ENCODE data around the gene DYNC2I2.
"Not testable (repeated sequence)": the region's sequence is repeated elsewhere in the genome, so short reads cannot be mapped to it uniquely, and the experiment has no call there.

DYNC2I2 gene

GRCh38 chr9:128657796-128658195 is 1.1 kb upstream of the DYNC2I2 start:
- 100% methylated on average over 1 of the region's 3 CpGs for WGBS (ENCODE audit: insufficient coverage)
- H3K4me1 ChIP-seq (ENCODE audit: control extremely low read depth in 1 of 4, control insufficient read depth in 4 of 4, insufficient read depth in 4 of 4, low read length in 3 of 4) = peaks cover 0 to 9% (median 8%) of the 10 kb centered on the region in 4 experiments
- H3K36me3 ChIP-seq (ENCODE audit: control insufficient read depth in 4 of 4, insufficient read depth in 4 of 4, low read length in 3 of 4) = peaks cover 0 to 2% (median 0%) of the 10 kb centered on the region in 4 experiments
- H3K27ac ChIP-seq (ENCODE audit: insufficient read depth in 1 of 2, low read depth in 1 of 2, low read length in 2 of 2, poor library complexity in 1 of 2, severe bottlenecking in 2 of 2) = no peak overlapping the region
- no peak for DNase-seq
- H3K27me3 ChIP-seq (replicated peaks in 2 of 5; ENCODE audit: control insufficient read depth in 4 of 5, insufficient read depth in 5 of 5, low read length in 4 of 5) = no peaks in the 10 kb centered on the region
- CTCF ChIA-PET = interaction anchor here (0.9 to 1.0 kb wide), 2 partner anchors 27 to 46 kb away, joined by 3 read pairs; no protein-coding TSS in a partner anchor
- H3K4me3 ChIP-seq (ENCODE audit: control insufficient read depth in 1 of 7, extremely low read depth in 1 of 7, insufficient read depth in 4 of 7, low read depth in 2 of 7, low read length in 6 of 7) = no peak overlapping the region
- POLR2A ChIA-PET = no interaction called here
- H3K9me3 ChIP-seq (ENCODE audit: control extremely low read depth in 1 of 5, control insufficient read depth in 4 of 5, insufficient read depth in 2 of 5, low read depth in 1 of 5, low read length in 4 of 5) = no peaks in the 10 kb centered on the region

GRCh38 chr9:128657344-128657704 is 677 bp upstream of the DYNC2I2 start:
- peak overlapping the region; percentile 98 to 99 for H3K27ac ChIP-seq (ENCODE audit: insufficient read depth in 1 of 2, low read depth in 1 of 2, low read length in 2 of 2, poor library complexity in 1 of 2, severe bottlenecking in 2 of 2)
- peak overlapping the region in 4 of 7 experiments; percentile 83 to 96 (median 90) for H3K4me3 ChIP-seq (ENCODE audit: control insufficient read depth in 1 of 7, extremely low read depth in 1 of 7, insufficient read depth in 4 of 7, low read depth in 2 of 7, low read length in 6 of 7)
- CTCF ChIA-PET = interaction anchor here (0.9 kb wide), 1 partner anchor 27 kb away, joined by 3 read pairs; no protein-coding TSS in a partner anchor
- no peaks in the 10 kb centered on the region for H3K27me3 ChIP-seq (replicated peaks in 2 of 5; ENCODE audit: control insufficient read depth in 4 of 5, insufficient read depth in 5 of 5, low read length in 4 of 5)
- no peaks in the 10 kb centered on the region for H3K9me3 ChIP-seq (ENCODE audit: control extremely low read depth in 1 of 5, control insufficient read depth in 4 of 5, insufficient read depth in 2 of 5, low read depth in 1 of 5, low read length in 4 of 5)
- H3K36me3 ChIP-seq (ENCODE audit: control insufficient read depth in 4 of 4, insufficient read depth in 4 of 4, low read length in 3 of 4) = peaks cover 0 to 2% (median 0%) of the 10 kb centered on the region in 4 experiments
- peaks cover 0 to 9% (median 8%) of the 10 kb centered on the region in 4 experiments for H3K4me1 ChIP-seq (ENCODE audit: control extremely low read depth in 1 of 4, control insufficient read depth in 4 of 4, insufficient read depth in 4 of 4, low read length in 3 of 4)
- WGBS (ENCODE audit: insufficient coverage) = 100% methylated on average over 4 of the region's 13 CpGs
- no peak for DNase-seq
- POLR2A ChIA-PET = no interaction called here

DNA sequence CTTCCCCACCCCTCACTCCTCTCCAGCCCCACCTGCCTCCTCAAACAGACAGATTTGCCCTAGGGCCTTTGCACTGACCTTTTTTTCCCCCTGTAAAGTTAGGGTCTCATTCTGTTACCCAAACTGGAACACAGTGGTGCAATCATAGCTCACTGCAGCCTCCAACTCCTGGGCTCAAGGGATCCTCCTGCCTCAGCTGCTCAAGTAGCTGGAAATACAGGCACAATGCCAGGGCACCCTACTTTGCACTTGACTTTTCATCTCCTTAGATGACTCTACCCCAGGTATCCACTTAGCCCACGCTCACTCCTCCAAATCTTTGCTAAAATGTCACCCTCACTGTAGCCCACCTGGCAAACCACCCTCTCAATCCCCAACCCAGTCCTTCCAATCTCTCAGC is 2.2 kb downstream of the DYNC2I2 start:
- H3K4me1 ChIP-seq (ENCODE audit: control extremely low read depth in 1 of 4, control insufficient read depth in 4 of 4, insufficient read depth in 4 of 4, low read length in 3 of 4) = peaks cover 0 to 9% (median 8%) of the 10 kb centered on the region in 4 experiments
- no peak overlapping the region for H3K27ac ChIP-seq (ENCODE audit: insufficient read depth in 1 of 2, low read depth in 1 of 2, low read length in 2 of 2, poor library complexity in 1 of 2, severe bottlenecking in 2 of 2)
- WGBS (ENCODE audit: insufficient coverage) = 100% methylated on average over 1 of the region's 1 CpG
- DNase-seq = no peak
- ChIA-PET CTCF (no interaction called here), POLR2A (no interaction called here)
- H3K9me3 ChIP-seq (ENCODE audit: control extremely low read depth in 1 of 5, control insufficient read depth in 4 of 5, insufficient read depth in 2 of 5, low read depth in 1 of 5, low read length in 4 of 5) = no peaks in the 10 kb centered on the region
- H3K27me3 ChIP-seq (replicated peaks in 2 of 5; ENCODE audit: control insufficient read depth in 4 of 5, insufficient read depth in 5 of 5, low read length in 4 of 5) = no peaks in the 10 kb centered on the region
- peaks cover 0 to 2% (median 0%) of the 10 kb centered on the region in 4 experiments for H3K36me3 ChIP-seq (ENCODE audit: control insufficient read depth in 4 of 4, insufficient read depth in 4 of 4, low read length in 3 of 4)
- H3K4me3 ChIP-seq (ENCODE audit: control insufficient read depth in 1 of 7, extremely low read depth in 1 of 7, insufficient read depth in 4 of 7, low read depth in 2 of 7, low read length in 6 of 7) = no peak overlapping the region

GRCh38 chr9:128653908-128654307 is 2.7 kb downstream of the DYNC2I2 start:
- Histone ChIP-seq H3K27ac (ENCODE audit: insufficient read depth in 1 of 2, low read depth in 1 of 2, low read length in 2 of 2, poor library complexity in 1 of 2, severe bottlenecking in 2 of 2) (no peak overlapping the region), H3K27me3 (replicated peaks in 2 of 5; ENCODE audit: control insufficient read depth in 4 of 5, insufficient read depth in 5 of 5, low read length in 4 of 5) (no peaks in the 10 kb centered on the region), H3K36me3 (ENCODE audit: control insufficient read depth in 4 of 4, insufficient read depth in 4 of 4, low read length in 3 of 4) (peaks cover 0 to 2% (median 0%) of the 10 kb centered on the region in 4 experiments), H3K4me1 (ENCODE audit: control extremely low read depth in 1 of 4, control insufficient read depth in 4 of 4, insufficient read depth in 4 of 4, low read length in 3 of 4) (peaks cover 0 to 9% (median 8%) of the 10 kb centered on the region in 4 experiments), H3K9me3 (ENCODE audit: control extremely low read depth in 1 of 5, control insufficient read depth in 4 of 5, insufficient read depth in 2 of 5, low read depth in 1 of 5, low read length in 4 of 5) (no peaks in the 10 kb centered on the region), H3K4me3 (ENCODE audit: control insufficient read depth in 1 of 7, extremely low read depth in 1 of 7, insufficient read depth in 4 of 7, low read depth in 2 of 7, low read length in 6 of 7) (no peak overlapping the region)
- CTCF ChIA-PET = interaction anchor here (1.1 kb wide), 1 partner anchor 13 kb away, joined by 4 read pairs; no protein-coding TSS in a partner anchor
- WGBS (ENCODE audit: insufficient coverage) = 92% methylated on average over 5 of the region's 8 CpGs
- POLR2A ChIA-PET = no interaction called here
- DNase-seq = no peak

GRCh38 chr9:128651798-128652197 is 4.8 kb downstream of the DYNC2I2 start:
- no peak for DNase-seq
- Histone ChIP-seq H3K4me3 (ENCODE audit: control insufficient read depth in 1 of 7, extremely low read depth in 1 of 7, insufficient read depth in 4 of 7, low read depth in 2 of 7, low read length in 6 of 7) (no peak overlapping the region), H3K36me3 (ENCODE audit: control insufficient read depth in 4 of 4, insufficient read depth in 4 of 4, low read length in 3 of 4) (peaks cover 0 to 2% (median 0%) of the 10 kb centered on the region in 4 experiments), H3K27me3 (replicated peaks in 2 of 5; ENCODE audit: control insufficient read depth in 4 of 5, insufficient read depth in 5 of 5, low read length in 4 of 5) (no peaks in the 10 kb centered on the region), H3K4me1 (ENCODE audit: control extremely low read depth in 1 of 4, control insufficient read depth in 4 of 4, insufficient read depth in 4 of 4, low read length in 3 of 4) (peaks cover 0 to 7% (median 4%) of the 10 kb centered on the region in 4 experiments), H3K27ac (ENCODE audit: insufficient read depth in 1 of 2, low read depth in 1 of 2, low read length in 2 of 2, poor library complexity in 1 of 2, severe bottlenecking in 2 of 2) (no peak overlapping the region), H3K9me3 (ENCODE audit: control extremely low read depth in 1 of 5, control insufficient read depth in 4 of 5, insufficient read depth in 2 of 5, low read depth in 1 of 5, low read length in 4 of 5) (no peaks in the 10 kb centered on the region)
- ChIA-PET CTCF (no interaction called here), POLR2A (no interaction called here)
- WGBS (ENCODE audit: insufficient coverage) = no CpG with 5 or more reads among the region's 5 CpGs

GRCh38 chr9:128648206-128648605 is 8.4 kb downstream of the DYNC2I2 start:
- WGBS (ENCODE audit: insufficient coverage) = 100% methylated on average over 9 of the region's 9 CpGs
- H3K27me3 ChIP-seq (replicated peaks in 2 of 5; ENCODE audit: control insufficient read depth in 4 of 5, insufficient read depth in 5 of 5, low read length in 4 of 5); H3K4me3 ChIP-seq (ENCODE audit: control insufficient read depth in 1 of 7, extremely low read depth in 1 of 7, insufficient read depth in 4 of 7, low read depth in 2 of 7, low read length in 6 of 7); H3K4me1 ChIP-seq (ENCODE audit: control extremely low read depth in 1 of 4, control insufficient read depth in 4 of 4, insufficient read depth in 4 of 4, low read length in 3 of 4); POLR2A ChIA-PET; CTCF ChIA-PET; H3K36me3 ChIP-seq (ENCODE audit: control insufficient read depth in 4 of 4, insufficient read depth in 4 of 4, low read length in 3 of 4); H3K27ac ChIP-seq (ENCODE audit: insufficient read depth in 1 of 2, low read depth in 1 of 2, low read length in 2 of 2, poor library complexity in 1 of 2, severe bottlenecking in 2 of 2); H3K9me3 ChIP-seq (ENCODE audit: control extremely low read depth in 1 of 5, control insufficient read depth in 4 of 5, insufficient read depth in 2 of 5, low read depth in 1 of 5, low read length in 4 of 5): not testable (repeated sequence)
- peak; percentile 47 to 75 (median 67) for DNase-seq

DNA sequence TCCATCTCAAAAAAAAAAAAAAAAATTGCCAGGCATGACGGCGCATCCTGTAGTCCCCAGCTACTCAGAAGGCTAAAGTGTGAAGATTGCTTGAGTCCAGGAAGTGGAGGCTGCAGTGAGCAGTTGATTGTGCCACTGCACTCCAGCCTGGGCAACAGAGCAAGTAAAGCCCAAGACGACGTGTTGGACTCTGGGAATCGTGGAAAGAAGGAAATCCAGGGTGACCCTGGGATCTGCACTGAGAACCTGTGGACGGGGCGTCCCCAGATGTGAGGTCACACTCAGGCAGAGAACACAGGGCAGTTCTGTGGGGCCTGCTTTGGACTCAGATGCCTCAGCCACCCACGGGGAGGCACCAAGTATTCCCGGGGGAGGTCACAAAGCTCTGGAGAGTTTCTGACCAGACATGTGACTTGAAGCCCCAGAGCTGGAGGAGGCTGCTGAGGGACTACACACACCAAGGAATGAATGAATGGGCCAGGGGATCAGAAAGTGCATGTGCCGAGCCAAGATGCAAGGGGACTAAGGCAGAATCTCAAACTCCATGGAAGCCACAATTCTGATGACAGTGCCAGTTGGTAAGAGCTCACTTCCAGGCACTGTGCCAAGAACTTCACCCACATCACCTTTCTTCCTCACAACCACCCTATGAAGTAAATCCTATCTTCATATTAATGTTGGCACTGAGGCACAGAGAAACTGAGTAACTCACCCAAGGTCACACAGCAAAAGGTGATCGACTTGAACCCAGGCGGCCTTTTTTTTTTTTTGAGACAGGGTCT is 12.9 kb downstream of the DYNC2I2 start:
- no peaks in the 10 kb centered on the region for H3K9me3 ChIP-seq (ENCODE audit: control extremely low read depth in 1 of 5, control insufficient read depth in 4 of 5, insufficient read depth in 2 of 5, low read depth in 1 of 5, low read length in 4 of 5)
- H3K4me3 ChIP-seq (ENCODE audit: control insufficient read depth in 1 of 7, extremely low read depth in 1 of 7, insufficient read depth in 4 of 7, low read depth in 2 of 7, low read length in 6 of 7) = no peak overlapping the region
- H3K27me3 ChIP-seq (replicated peaks in 2 of 5; ENCODE audit: control insufficient read depth in 4 of 5, insufficient read depth in 5 of 5, low read length in 4 of 5) = no peaks in the 10 kb centered on the region
- POLR2A ChIA-PET = no interaction called here
- peaks cover 3 to 15% (median 9%) of the 10 kb centered on the region in 4 experiments for H3K36me3 ChIP-seq (ENCODE audit: control insufficient read depth in 4 of 4, insufficient read depth in 4 of 4, low read length in 3 of 4)
- DNase-seq = peak in 1 of 3 donors; percentile 12
- CTCF ChIA-PET = interaction anchor here (0.6 to 1.4 kb wide), 2 partner anchors 9 to 17 kb away, joined by 3 to 4 read pairs; no protein-coding TSS in a partner anchor
- 87% methylated on average over 12 of the region's 12 CpGs for WGBS (ENCODE audit: insufficient coverage)
- H3K27ac ChIP-seq (ENCODE audit: insufficient read depth in 1 of 2, low read depth in 1 of 2, low read length in 2 of 2, poor library complexity in 1 of 2, severe bottlenecking in 2 of 2) = no peak overlapping the region
- H3K4me1 ChIP-seq (ENCODE audit: control extremely low read depth in 1 of 4, control insufficient read depth in 4 of 4, insufficient read depth in 4 of 4, low read length in 3 of 4) = no peaks in the 10 kb centered on the region

Measured in common myeloid progenitor, CD34-positive (primary cell).